GM18951 (cell line): Measurements from ENCODE around the gene RNF41.
"Not testable (repeated sequence)": the region's sequence is repeated elsewhere in the genome, so short reads cannot be mapped to it uniquely, and the experiment has no call there.

ENCODE experiments used
- POLR2A ChIP-seq: IDR thresholded peaks from 4 replicates; pipeline ENCODE4 v1.6.1; 2011; ENCODE audit warnings: mild to moderate bottlenecking; ENCODE audit not compliant: insufficient read length, insufficient read depth; ENCODE audit errors: extremely low read depth
- in situ Hi-C: fragments of 300-500 bp; cut with MboI; formaldehyde crosslinking; loops from one replicate; pipeline ENCODE4 v1.12.0; 2022; ENCODE audit warnings: low sequenced_read_pairs, mixed read lengths, inconsistent platforms; ENCODE audit not compliant: unreplicated experiment

The RNF41 gene

GRCh38 chr12:56221757-56222530, at the start of gene RNF41:
Gene RNF41 (minus strand): TSS chr12:56221922. CDS start chr12:56214047, 7,875 bp downstream.
- in situ Hi-C loops = no loop called here

GRCh38 chr12:56271031-56271430, 49.3 kb upstream of the RNF41 start:
- in situ Hi-C loops = no loop called here
- no peak for TF ChIP-seq POLR2A

More at GRCh38 chr12:56221757-56222530, at the start of gene RNF41:
- TF ChIP-seq POLR2A = peak; percentile 93

GRCh38 chr12:56267443-56268071, 45.8 kb upstream of the RNF41 start:
- in situ Hi-C loops = no loop called here
- no peak for TF ChIP-seq POLR2A

GRCh38 chr12:56266693-56267442, 45.1 kb upstream of the RNF41 start, which contains the start of gene COQ10A:
Gene COQ10A (plus strand): TSS chr12:56266942. CDS start chr12:56267119, 177 bp downstream.
- in situ Hi-C loops = no loop called here
- peak; percentile 86 for TF ChIP-seq POLR2A

GRCh38 chr12:56266068-56266692, 44.5 kb upstream of the RNF41 start:
- in situ Hi-C loops = not testable (repeated sequence)

- in situ Hi-C loops = not testable (repeated sequence)
Observed at GRCh38 chr12:56262955-56263354, 41.2 kb upstream of the RNF41 start.

GRCh38 chr12:56261503-56262232, 39.9 kb upstream of the RNF41 start:
- in situ Hi-C loops = no loop called here
- TF ChIP-seq POLR2A = no peak

- in situ Hi-C loops = no loop called here
- no peak for TF ChIP-seq POLR2A
Observed at GRCh38 chr12:56260921-56261320, 39.2 kb upstream of the RNF41 start.

- TF ChIP-seq POLR2A = no peak
- in situ Hi-C loops = no loop called here
Observed at GRCh38 chr12:56260380-56260779, 38.7 kb upstream of the RNF41 start.

- in situ Hi-C loops = no loop called here
- no peak for TF ChIP-seq POLR2A
Observed at GRCh38 chr12:56258820-56259183, 37.1 kb upstream of the RNF41 start.

- peak; percentile 66 for TF ChIP-seq POLR2A
- in situ Hi-C loops = no loop called here
Observed at GRCh38 chr12:56258068-56258819, 36.5 kb upstream of the RNF41 start, which contains the start of gene ANKRD52. Gene ANKRD52 (minus strand): TSS chr12:56258384. CDS start chr12:56258269, 115 bp downstream.

GRCh38 chr12:56257491-56258067, 35.9 kb upstream of the RNF41 start:
- TF ChIP-seq POLR2A = no peak
- in situ Hi-C loops = no loop called here
